Measurements from ENCODE around the gene BAIAP3.

BAIAP3 gene

GRCh38 chr16:1297018-1297696, 36.3 kb upstream of the BAIAP3 start:
- TF ChIP-seq CTCF (IDR thresholded peaks at IDR 0.05) = no peak

- TF ChIP-seq CTCF (IDR thresholded peaks at IDR 0.05) = no peak
These were observed 35.0 kb upstream of the BAIAP3 start for GRCh38 chr16:1298406-1298805.

GRCh38 chr16:1299012-1299867, 34.2 kb upstream of the BAIAP3 start:
- no peak for TF ChIP-seq CTCF (IDR thresholded peaks at IDR 0.05)

- no peak for TF ChIP-seq CTCF (IDR thresholded peaks at IDR 0.05)
These were observed 33.6 kb upstream of the BAIAP3 start for GRCh38 chr16:1299868-1300203.

- peak; percentile 95 for TF ChIP-seq CTCF (IDR thresholded peaks at IDR 0.05)
These were observed 32.6 kb upstream of the BAIAP3 start for GRCh38 chr16:1300664-1301476.

GRCh38 chr16:1301562-1301961, 31.9 kb upstream of the BAIAP3 start:
- no peak for TF ChIP-seq CTCF (IDR thresholded peaks at IDR 0.05)

- no peak for TF ChIP-seq CTCF (IDR thresholded peaks at IDR 0.05)
These were observed 27.6 kb upstream of the BAIAP3 start for GRCh38 chr16:1305823-1306222.
